WTC11 (cell line): ENCODE data around the gene YBX2. TPM values are rescaled to one million over a fixed set of nuclear protein-coding genes. Genes with fewer than 3 reads are reported as not detected.
A peak's percentile ranks its signal among the peaks of the same experiment; 100 is the strongest.

Experiments
- ATAC-seq: fragments of 200-7000 bp; cut with Tn5 transposase; 2 replicates; pipeline ENCODE4 v1.10.0; 2021; ENCODE audit warnings: mild to moderate bottlenecking, moderate library complexity
- CTCF ChIA-PET: fragments of 300-600 bp; sonication (Branson Sonifier 250); formaldehyde crosslinking; loops from one replicate; lab custom pipeline; 2021; ENCODE audit warnings: antibody characterized with exemption; lab: Charles Lee
- POLR2A ChIA-PET: fragments of 350-600 bp; sonication (Branson Sonifier 250); formaldehyde crosslinking; loops from one replicate; lab custom pipeline; 2021; ENCODE audit warnings: antibody characterized with exemption; lab: Charles Lee
- DNase-seq: peaks from one replicate; pipeline ENCODE4 v3.0.0; 2021; ENCODE audit warnings: low spot score
- H3K27ac Mint-ChIP-seq: 2 replicates; pipeline ENCODE4 v1.8.0; 2021; ENCODE audit warnings: mixed read lengths
- H3K27me3 Mint-ChIP-seq: 2 replicates; pipeline ENCODE4 v1.8.0; 2021; ENCODE audit warnings: low read depth, mild to moderate bottlenecking, moderate library complexity, mixed read lengths
- H3K36me3 Mint-ChIP-seq: 2 replicates; pipeline ENCODE4 v1.8.0; 2021; ENCODE audit warnings: mixed read lengths
- H3K4me1 Mint-ChIP-seq: 2 replicates; pipeline ENCODE4 v1.8.0; 2022; ENCODE audit warnings: mixed read lengths
- H3K4me3 Mint-ChIP-seq: 2 replicates; pipeline ENCODE4 v1.8.0; 2021; ENCODE audit warnings: mild to moderate bottlenecking, moderate library complexity, mixed read lengths
- H3K9me3 Mint-ChIP-seq: 2 replicates; pipeline ENCODE4 v1.8.0; 2021; ENCODE audit warnings: mixed read lengths
- ATF6 ChIP-seq: sonication (generic); formaldehyde crosslinking; IDR thresholded peaks from 2 replicates; pipeline ENCODE4 v1.8.1; 2023; ENCODE audit warnings: mild to moderate bottlenecking, missing genetic modification reagents
- CREM ChIP-seq: sonication (generic); formaldehyde crosslinking; IDR thresholded peaks from 2 replicates; pipeline ENCODE4 v1.8.1; 2022; ENCODE audit warnings: mild to moderate bottlenecking, missing genetic modification reagents, moderate library complexity
- ESRRA ChIP-seq: sonication (generic); formaldehyde crosslinking; IDR thresholded peaks from 2 replicates; pipeline ENCODE4 v1.8.1; 2022; ENCODE audit warnings: mild to moderate bottlenecking, missing genetic modification reagents, borderline replicate concordance
- ETV6 ChIP-seq: sonication (generic); formaldehyde crosslinking; IDR thresholded peaks from 2 replicates; pipeline ENCODE4 v1.8.1; 2022; ENCODE audit warnings: mild to moderate bottlenecking, missing genetic modification reagents
- FOXP1 ChIP-seq: sonication (generic); formaldehyde crosslinking; IDR thresholded peaks from 2 replicates; pipeline ENCODE4 v1.8.0; 2022; ENCODE audit warnings: missing genetic modification reagents, mild to moderate bottlenecking, moderate library complexity, borderline replicate concordance
- FOXP4 ChIP-seq: sonication (generic); formaldehyde crosslinking; IDR thresholded peaks from 2 replicates; pipeline ENCODE4 v1.8.0; 2022; ENCODE audit warnings: mild to moderate bottlenecking, missing genetic modification reagents
- GABPB1 ChIP-seq: sonication (generic); formaldehyde crosslinking; IDR thresholded peaks from 2 replicates; pipeline ENCODE4 v1.8.1; 2023; ENCODE audit warnings: mild to moderate bottlenecking, missing genetic modification reagents
- IRF2 ChIP-seq: sonication (generic); formaldehyde crosslinking; IDR thresholded peaks from 2 replicates; pipeline ENCODE4 v1.8.0; 2022; ENCODE audit warnings: low read depth, missing genetic modification reagents, borderline replicate concordance
- KAT7 ChIP-seq: sonication (generic); formaldehyde crosslinking; IDR thresholded peaks from 2 replicates; pipeline ENCODE4 v1.8.1; 2023; ENCODE audit warnings: missing genetic modification reagents, mild to moderate bottlenecking, borderline replicate concordance
- MAX ChIP-seq: sonication (generic); formaldehyde crosslinking; IDR thresholded peaks from 2 replicates; pipeline ENCODE4 v1.8.0; 2022; ENCODE audit warnings: mild to moderate bottlenecking, missing genetic modification reagents
- MLX ChIP-seq: sonication (generic); formaldehyde crosslinking; IDR thresholded peaks from 2 replicates; pipeline ENCODE4 v1.8.1; 2023; ENCODE audit warnings: mild to moderate bottlenecking, missing genetic modification reagents, moderate library complexity
- RELA ChIP-seq: sonication (generic); formaldehyde crosslinking; IDR thresholded peaks from 2 replicates; pipeline ENCODE4 v1.8.1; 2022; ENCODE audit warnings: missing genetic modification reagents, mild to moderate bottlenecking, borderline replicate concordance
- SMAD3 ChIP-seq: sonication (generic); formaldehyde crosslinking; IDR thresholded peaks from 2 replicates; pipeline ENCODE4 v1.8.0; 2022; ENCODE audit warnings: missing genetic modification reagents, mild to moderate bottlenecking, borderline replicate concordance
- TEAD1 ChIP-seq: sonication (generic); formaldehyde crosslinking; IDR thresholded peaks from 2 replicates; pipeline ENCODE4 v1.8.0; 2022; ENCODE audit warnings: mild to moderate bottlenecking, missing genetic modification reagents
- USF1 ChIP-seq: sonication (generic); formaldehyde crosslinking; IDR thresholded peaks from 2 replicates; pipeline ENCODE4 v1.8.0; 2022; ENCODE audit warnings: mild to moderate bottlenecking, missing genetic modification reagents
- USF2 ChIP-seq: sonication (generic); formaldehyde crosslinking; IDR thresholded peaks from 2 replicates; pipeline ENCODE4 v1.8.1; 2023; ENCODE audit warnings: mild to moderate bottlenecking, missing genetic modification reagents, moderate library complexity
- ZNF263 ChIP-seq: sonication (generic); formaldehyde crosslinking; IDR thresholded peaks from 2 replicates; pipeline ENCODE4 v1.8.1; 2022; ENCODE audit warnings: low read depth, mild to moderate bottlenecking, moderate library complexity, missing genetic modification reagents
- ZNF281 ChIP-seq: sonication (generic); formaldehyde crosslinking; IDR thresholded peaks from 2 replicates; pipeline ENCODE4 v1.8.0; 2023; ENCODE audit warnings: mild to moderate bottlenecking, missing genetic modification reagents
- ZNF317 ChIP-seq: sonication (generic); formaldehyde crosslinking; IDR thresholded peaks from 2 replicates; pipeline ENCODE4 v1.8.1; 2023; ENCODE audit warnings: low read depth, mild to moderate bottlenecking, moderate library complexity, missing genetic modification reagents, borderline replicate concordance
- ZNF416 ChIP-seq: fragments of 250-450 bp; sonication (Bioruptor Pico); IDR thresholded peaks from 2 replicates; pipeline ENCODE4 v1.9.0; 2021; ENCODE audit warnings: mild to moderate bottlenecking, inconsistent platforms
- total RNA-seq: library from RNA; stranded (reverse); gene quantifications from 3 replicates; pipeline ENCODE4 v1.2.3, GENCODE V29; 2021

The YBX2 gene
- total RNA-seq, 1 experiment from 2014 or later = 26.8 TPM

GRCh38 chr17:7307686-7308624 is 13.5 kb upstream of the YBX2 start:
- Mint-ChIP-seq H3K27ac (peak overlapping the region; percentile 99), H3K36me3 (peaks cover 36% of the 10 kb centered on the region), H3K4me3 (peak overlapping the region; percentile 89), H3K27me3 (peaks cover 14% of the 10 kb centered on the region), H3K4me1 (peaks cover 26% of the 10 kb centered on the region), H3K9me3 (peaks cover 4% of the 10 kb centered on the region)
- peak; percentile 50 for DNase-seq
- ChIA-PET CTCF (interaction anchor here (0.9 to 1.4 kb wide), 3 partner anchors 22 to 57 kb away, joined by 3 to 4 read pairs (median 4); partner anchors contain the start of genes CTDNEP1 and NEURL4), POLR2A (interaction anchor here (1.0 kb wide), 1 partner anchor 22 kb away, joined by 7 read pairs; the partner anchor contains the start of gene NEURL4)
- ATAC-seq = no peak; the same call in 1 of the 2 replicates
- TF ChIP-seq MAX (CRISPR knock-in tag) (peak; percentile 94), KAT7 (CRISPR knock-in tag) (peak; percentile 96; the same call in 1 of the 2 replicates), MLX (CRISPR knock-in tag) (peak; percentile 13; the same call in 1 of the 2 replicates), ESRRA (CRISPR knock-in tag) (peak; percentile 71; the same call in 1 of the 2 replicates), TEAD1 (0 out of 2 replicates have a peak, but pooled peaks have one; percentile 39), IRF2 (no peak), ZNF281 (CRISPR knock-in tag) (peak; percentile 80; the same call in 1 of the 2 replicates), FOXP1 (CRISPR knock-in tag) (peak; percentile 13), ATF6 (CRISPR knock-in tag) (no peak), GABPB1 (CRISPR knock-in tag) (peak; percentile 41), CREM (CRISPR knock-in tag) (no peak), RELA (CRISPR knock-in tag) (0 out of 2 replicates have a peak, but pooled peaks have one; percentile 53), USF2 (CRISPR knock-in tag) (peak; percentile 59), SMAD3 (peak; percentile 35; the same call in 1 of the 2 replicates), ZNF416 (0 out of 2 replicates have a peak, but pooled peaks have one; percentile 41), FOXP4 (peak; percentile 49; the same call in 1 of the 2 replicates), ETV6 (CRISPR knock-in tag) (0 out of 2 replicates have a peak, but pooled peaks have one; percentile 45), ZNF317 (CRISPR knock-in tag) (peak; percentile 30; the same call in 1 of the 2 replicates), ZNF263 (CRISPR knock-in tag) (0 out of 2 replicates have a peak, but pooled peaks have one; percentile 26), USF1 (CRISPR knock-in tag) (no peak; the same call in none of the 2 replicates)
